K562 treated with DMSO at 1 percent for 4 hours (cell line): ENCODE measurements around the gene ECHS1. TPM values are rescaled to one million over a fixed set of nuclear protein-coding genes. Genes with fewer than 3 reads are reported as not detected.

ENCODE experiments used
- total RNA-seq: library from RNA; unstranded; fragments of 300-600 nt; gene quantifications from 2 replicates; pipeline ENCODE4 v1.2.3, GENCODE V29; 2022; ENCODE audit not compliant: insufficient read depth

Gene ECHS1
- 78.3 and 84.1 TPM in 2 replicates for total RNA-seq

DNA sequence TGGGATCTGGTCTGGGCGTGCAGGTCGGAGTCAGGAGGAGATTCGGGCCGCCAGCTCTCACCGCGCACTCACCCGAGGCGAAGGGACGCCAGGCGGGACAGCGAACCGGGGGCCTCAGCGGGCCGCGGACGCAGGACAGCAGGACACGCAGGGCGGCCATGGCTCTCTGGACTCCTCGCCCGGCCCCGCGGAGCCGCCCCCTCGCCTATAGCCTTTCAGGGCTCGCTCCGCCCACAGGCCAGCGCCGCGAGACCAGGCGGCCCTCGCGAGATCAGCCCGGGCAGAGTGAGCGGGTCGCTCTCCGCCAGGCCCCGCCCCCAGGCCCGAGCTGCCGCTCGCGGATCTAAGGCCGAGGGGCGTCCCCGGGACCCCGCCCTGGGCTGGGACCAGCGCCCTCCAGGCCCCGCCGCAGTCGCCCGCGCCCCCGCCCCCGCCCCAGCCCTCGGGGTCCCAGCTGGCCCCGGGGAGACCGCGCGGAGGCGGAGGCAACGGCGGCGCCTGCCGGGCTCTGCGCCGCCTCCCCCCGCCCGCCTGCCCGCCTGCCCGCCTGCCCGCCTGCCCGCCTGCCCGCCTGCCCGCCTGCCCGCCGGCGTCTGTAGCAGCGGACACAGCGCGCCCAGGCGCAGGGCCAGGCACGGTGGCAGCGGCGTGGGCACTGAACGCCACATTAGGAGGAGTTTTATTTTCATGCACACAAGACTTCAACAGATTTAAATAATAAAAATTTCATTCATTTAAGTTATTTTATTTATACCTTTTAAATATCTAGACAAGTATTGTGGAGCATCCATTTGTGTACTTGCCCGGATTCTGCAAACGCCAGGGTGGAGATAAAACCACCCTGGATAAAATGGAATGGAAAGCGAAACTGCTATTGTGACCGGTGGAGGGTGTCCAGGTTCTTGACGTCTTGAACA lies at the start of gene ECHS1:
ECHS1 (minus strand) TSS at position 181 of the 917 bp plus-strand sequence; CDS start at position 160, 21 bp downstream.

GRCh38 chr10:133394064-133394663 lies 21.0 kb upstream of the ECHS1 start, which contains the start of gene MTG1:
Gene MTG1, plus strand, starts transcription at chr10:133394157. Its CDS starts 64 bp downstream, at chr10:133394221.

GRCh38 chr10:133379152-133379800 lies 6.1 kb upstream of the ECHS1 start, which contains the start of gene PAOX:
Gene PAOX, plus strand, starts transcription at chr10:133379262. Its CDS starts 55 bp downstream, at chr10:133379317.

GRCh38 chr10:133357285-133358161 lies 15.6 kb downstream of the ECHS1 start, which contains the start of gene FUOM:
Gene FUOM, minus strand, starts transcription at chr10:133358019. Its CDS starts 12 bp downstream, at chr10:133358007.

GRCh38 chr10:133336577-133337369 lies 36.4 kb downstream of the ECHS1 start, which contains the start of gene CALY:
Gene CALY, minus strand, starts transcription at chr10:133336896. Its CDS starts 7,907 bp downstream, at chr10:133328989.

Other genes with a start within 250 kb of the ECHS1 start
- gene KNDC1, start 213.1 kb downstream of the ECHS1 start, total RNA-seq, result 0.27 TPM in 1 of 2 replicates, not detected in the other
- not detected in 2 replicates for gene UTF1, start 143.1 kb downstream of the ECHS1 start, total RNA-seq
- 1.4 and 2.5 TPM in 2 replicates for gene VENTX, start 135.5 kb downstream of the ECHS1 start, total RNA-seq
- 7.5 and 9.2 TPM in 2 replicates for gene ADAM8, start 96.5 kb downstream of the ECHS1 start, total RNA-seq
- 30.2 and 31.4 TPM in 2 replicates for gene TUBGCP2, start 64.5 kb downstream of the ECHS1 start, total RNA-seq
- gene ZNF511, start 64.4 kb downstream of the ECHS1 start, total RNA-seq, result 46.7 and 56.0 TPM in 2 replicates
- gene CALY, start 36.5 kb downstream of the ECHS1 start, total RNA-seq, result not detected in 2 replicates
- not detected in 2 replicates for gene PRAP1, start 26.0 kb downstream of the ECHS1 start, total RNA-seq
- 23.9 and 34.4 TPM in 2 replicates for gene FUOM, start 15.3 kb downstream of the ECHS1 start, total RNA-seq
- gene PAOX, start 5.9 kb upstream of the ECHS1 start, total RNA-seq, result 3.2 and 6.1 TPM in 2 replicates
- gene MTG1, start 20.8 kb upstream of the ECHS1 start, total RNA-seq, result 15.8 and 20.9 TPM in 2 replicates
- 1.0 and 2.4 TPM in 2 replicates for gene SPRN, start 51.3 kb upstream of the ECHS1 start, total RNA-seq
- gene SCART1, start 80.6 kb upstream of the ECHS1 start, total RNA-seq, result 4.3 and 5.3 TPM in 2 replicates
- 0.79 TPM in 1 of 2 replicates, not detected in the other for gene CYP2E1, start 154.0 kb upstream of the ECHS1 start, total RNA-seq
- not detected in 2 replicates for gene SYCE1, start 192.2 kb upstream of the ECHS1 start, total RNA-seq